NOMO-1 treated with DMSO at 0.1 percent for 48 hours (cell line): ENCODE measurements around the gene C17orf107.
"Not testable (repeated sequence)": the region's sequence is repeated elsewhere in the genome, so short reads cannot be mapped to it uniquely, and the experiment has no call there.

Experiments
- DNase-seq: peaks from one replicate; lab custom pipeline; 2025; ENCODE audit not compliant: unreplicated experiment; lab: John Stamatoyannopoulos, UW

The C17orf107 gene

DNA sequence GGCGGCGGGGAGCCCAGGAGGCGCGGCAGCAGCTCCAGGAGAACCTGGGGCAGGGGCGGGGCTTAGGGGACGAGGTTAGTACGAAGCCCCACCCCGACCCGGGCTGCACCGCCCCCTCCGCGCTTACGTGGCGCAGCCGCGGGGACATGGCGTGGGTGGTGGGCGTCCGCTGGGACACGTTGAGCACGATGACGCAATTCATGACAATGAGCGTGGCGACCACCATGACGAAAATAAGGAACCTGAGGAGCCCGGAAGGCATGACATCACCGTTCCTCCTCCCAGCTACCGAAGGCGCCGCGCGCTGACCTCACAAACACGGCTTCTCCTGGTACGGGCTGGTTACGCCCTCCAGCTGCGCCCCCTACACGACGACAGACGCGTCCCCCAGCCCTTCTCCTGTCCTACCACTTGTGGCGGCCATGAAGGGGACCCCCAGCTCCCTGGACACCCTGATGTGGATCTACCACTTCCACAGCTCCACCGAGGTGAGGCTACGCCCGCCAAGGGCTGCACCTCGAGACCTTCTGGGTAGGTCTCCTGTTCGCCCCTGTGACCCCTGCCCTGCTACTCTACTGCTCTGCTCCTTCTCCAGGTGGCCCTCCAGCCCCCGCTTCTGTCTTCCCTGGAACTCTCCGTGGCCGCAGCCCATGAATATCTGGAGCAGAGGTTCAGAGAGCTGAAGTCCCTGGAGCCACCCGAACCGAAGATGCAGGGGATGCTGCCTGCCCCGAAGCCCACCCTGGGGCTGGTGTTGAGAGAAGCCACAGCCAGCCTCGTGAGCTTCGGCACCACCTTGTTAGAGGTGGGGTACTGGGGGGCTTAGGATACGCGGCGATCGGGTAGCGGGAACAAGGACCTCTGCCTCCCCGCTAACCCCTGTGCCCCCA lies at the start of gene C17orf107:
C17orf107 (plus strand) TSS at position 196 of the 890 bp plus-strand sequence; CDS start at position 423, 227 bp downstream.
- DNase-seq = peak; percentile 80

DNA sequence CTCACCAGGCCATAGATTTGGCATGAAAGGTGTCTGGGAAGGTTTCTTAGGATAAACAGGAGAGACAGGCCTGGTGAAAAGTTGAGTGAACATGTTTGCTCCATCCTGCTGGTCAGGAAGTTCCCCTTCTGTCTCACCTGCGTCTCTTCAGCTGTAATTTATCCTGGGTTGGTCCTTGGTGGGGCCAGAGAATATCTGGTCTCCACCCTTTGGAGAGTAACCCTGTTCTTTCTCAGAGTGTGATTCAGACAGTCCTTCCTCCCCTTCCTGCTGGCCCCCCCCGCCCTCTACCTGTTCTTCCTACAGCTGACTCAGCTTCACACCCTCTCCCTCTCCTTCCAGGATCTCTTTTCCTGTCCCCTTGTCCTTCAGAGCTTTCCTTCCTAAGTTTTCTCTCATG lies 49.1 kb upstream of the C17orf107 start:
- DNase-seq = no peak

DNA sequence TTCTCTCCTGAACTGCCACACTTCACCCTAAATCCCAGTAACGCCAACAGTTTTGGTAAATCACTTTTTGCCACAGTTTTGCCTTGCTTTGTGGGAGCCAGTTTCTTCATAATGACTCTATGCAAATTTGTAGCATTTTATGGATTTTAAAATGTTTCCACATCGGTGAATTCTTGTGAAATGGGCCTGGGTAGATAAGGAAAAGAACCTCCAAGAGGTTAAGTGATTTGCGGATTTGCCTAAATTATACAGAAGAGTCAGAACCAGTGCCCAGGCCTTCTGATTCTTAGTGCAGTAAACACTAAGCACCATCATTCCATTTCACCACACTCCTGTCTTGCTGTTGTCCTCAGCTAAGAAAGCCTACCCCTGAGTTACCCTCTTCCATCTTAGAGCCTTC lies 48.3 kb upstream of the C17orf107 start:
- no peak for DNase-seq

DNA sequence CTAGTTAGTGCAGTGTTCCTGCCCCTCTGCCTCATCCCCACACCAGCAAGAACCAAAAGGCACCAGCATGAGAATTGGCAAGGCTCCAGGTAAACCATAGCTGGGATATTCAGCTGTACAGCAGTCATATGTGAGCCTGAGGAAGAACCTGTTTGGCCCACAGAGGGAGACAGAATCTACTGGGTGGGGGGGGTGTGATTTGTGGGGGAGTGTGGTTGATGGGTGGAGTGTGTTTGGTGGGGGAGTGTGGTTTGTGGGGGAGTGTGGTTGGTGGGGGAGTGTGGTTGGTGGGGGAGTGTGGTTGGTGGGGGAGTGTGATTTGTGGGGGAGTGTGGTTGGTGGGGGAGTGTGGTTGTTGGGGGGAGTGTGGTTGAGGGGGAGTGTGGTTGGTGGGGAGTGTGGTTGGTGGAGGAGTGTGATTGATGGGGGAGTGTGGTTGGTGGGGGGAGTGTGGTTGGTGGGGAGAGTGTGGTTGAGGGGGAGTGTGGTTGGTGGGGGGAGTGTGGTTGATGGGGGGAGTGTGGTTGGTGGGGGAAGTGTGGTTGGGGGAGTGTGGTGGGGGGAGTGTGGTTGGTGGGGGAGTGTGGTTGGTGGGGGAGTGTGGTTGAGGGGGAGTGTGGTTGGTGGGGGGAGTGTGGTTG lies 46.6 kb upstream of the C17orf107 start:
- no peak for DNase-seq

DNA sequence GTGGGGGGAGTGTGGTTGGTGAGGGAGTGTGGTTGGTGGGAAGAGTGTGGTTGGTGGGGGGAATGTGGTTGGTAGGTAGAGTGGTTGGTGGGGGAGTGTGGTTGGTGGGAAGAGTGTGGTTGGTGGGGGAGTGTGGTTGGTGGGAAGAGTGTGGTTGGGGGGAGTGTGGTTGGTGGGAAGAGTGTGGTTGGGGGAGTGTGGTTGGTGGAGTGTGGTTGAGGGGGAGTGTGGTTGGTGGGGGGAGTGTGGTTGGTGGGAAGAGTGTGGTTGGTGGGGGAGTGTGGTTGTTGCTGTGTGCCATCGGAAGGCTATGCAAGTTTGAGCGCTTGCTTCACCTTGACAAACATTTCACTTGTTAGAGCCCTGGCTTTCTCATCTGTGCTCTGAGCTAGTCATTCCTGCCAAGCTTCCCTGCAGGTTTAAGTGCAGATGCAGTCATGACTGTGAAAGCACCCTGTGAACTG lies 46.1 kb upstream of the C17orf107 start:
- DNase-seq = no peak

DNA sequence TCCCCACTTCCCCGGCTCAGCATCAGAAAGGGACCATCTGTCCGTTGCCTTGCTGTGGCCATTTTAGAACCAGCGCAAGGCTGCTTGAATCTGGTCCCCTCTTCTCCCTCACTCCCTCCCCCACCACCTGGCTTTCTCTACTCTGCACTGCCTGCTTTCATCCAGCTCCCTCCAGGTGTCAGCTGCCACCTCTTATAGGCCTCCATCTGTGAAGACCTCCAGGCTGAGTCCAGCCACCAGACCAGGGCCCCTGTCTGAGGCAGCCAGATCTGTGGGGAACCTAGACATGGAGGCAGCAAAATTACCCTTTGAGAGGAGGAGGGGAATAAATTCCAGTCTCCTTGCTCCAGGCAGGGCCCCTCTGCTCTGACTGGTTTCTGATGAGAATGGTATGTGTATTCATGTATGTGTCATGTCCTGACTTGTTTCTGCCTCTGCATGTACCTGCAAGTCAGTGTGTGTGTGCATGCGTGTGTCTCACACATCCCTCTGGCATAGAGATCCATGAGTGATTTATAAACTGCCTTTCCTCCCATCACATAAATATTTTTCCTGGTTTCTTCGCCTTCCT lies 45.1 kb upstream of the C17orf107 start:
- DNase-seq = no peak

DNA sequence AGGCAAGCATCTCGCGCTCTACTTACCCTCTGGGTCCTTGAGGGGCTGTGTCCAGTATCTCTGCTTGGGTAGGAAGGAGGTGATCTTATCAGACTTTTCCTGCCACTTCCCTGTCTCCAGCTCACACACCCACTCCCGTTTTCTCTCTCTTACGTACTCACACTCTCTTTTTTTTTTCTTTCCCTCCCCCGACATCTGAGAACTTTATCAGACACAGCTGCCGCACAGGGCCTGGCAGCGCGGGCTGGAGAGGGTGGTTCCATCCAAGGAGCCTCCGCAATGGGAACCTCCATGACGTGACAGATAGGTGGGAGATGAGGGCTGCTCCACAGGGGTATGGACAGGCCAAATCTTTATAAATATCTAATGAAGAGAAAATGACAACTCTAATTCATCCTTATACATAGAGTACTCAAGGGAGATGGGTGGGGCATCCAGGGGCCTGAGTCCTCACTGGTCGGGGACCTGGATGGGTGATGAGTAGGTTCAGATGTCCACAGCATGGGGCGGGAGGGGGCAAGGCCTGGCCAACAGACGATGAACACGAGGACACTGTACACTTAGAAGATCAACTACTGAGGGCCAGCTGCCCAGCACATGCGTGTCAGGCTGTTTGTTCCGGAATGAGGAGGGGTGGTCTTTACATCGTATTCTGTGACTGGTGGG lies 42.9 kb upstream of the C17orf107 start:
- DNase-seq = no peak

DNA sequence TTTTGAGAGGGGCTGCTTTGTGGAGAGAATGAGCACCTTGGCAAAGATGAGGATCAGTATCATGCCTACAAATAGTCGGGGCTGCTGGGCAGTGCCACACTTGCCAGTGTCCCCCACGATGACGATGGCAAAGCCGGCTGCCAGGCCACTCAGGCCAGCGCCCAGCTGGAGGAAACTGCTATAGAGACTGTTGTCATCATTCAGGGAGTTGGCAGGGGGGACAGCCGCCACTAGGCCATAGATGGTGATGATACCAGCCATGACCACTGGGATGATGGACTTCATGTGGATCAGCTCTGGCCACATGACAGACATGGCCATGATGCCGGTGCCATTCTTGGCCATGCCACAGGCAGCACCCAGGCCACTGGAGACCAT lies 42.4 kb upstream of the C17orf107 start:
- no peak for DNase-seq

DNA sequence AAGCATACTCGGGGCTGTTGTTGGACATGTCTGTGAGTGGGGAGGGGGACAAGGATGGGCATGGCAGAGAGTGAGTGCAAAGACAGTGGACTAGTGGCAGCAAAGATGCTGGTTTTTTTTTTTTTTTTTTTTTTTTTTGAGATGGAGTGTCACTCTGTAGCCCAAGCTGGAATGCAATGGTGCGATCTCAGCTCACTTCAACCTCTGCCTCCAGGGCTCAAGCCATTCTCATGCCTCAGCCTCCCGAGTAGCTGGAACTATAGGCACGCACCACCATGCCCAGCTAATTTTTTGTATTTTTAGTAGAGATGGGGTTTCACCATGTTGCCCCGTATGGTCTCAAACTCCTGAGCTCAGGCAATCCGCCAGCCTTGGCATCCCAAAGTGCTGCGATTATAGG lies 42.0 kb upstream of the C17orf107 start:
- not testable (repeated sequence) for DNase-seq

DNA sequence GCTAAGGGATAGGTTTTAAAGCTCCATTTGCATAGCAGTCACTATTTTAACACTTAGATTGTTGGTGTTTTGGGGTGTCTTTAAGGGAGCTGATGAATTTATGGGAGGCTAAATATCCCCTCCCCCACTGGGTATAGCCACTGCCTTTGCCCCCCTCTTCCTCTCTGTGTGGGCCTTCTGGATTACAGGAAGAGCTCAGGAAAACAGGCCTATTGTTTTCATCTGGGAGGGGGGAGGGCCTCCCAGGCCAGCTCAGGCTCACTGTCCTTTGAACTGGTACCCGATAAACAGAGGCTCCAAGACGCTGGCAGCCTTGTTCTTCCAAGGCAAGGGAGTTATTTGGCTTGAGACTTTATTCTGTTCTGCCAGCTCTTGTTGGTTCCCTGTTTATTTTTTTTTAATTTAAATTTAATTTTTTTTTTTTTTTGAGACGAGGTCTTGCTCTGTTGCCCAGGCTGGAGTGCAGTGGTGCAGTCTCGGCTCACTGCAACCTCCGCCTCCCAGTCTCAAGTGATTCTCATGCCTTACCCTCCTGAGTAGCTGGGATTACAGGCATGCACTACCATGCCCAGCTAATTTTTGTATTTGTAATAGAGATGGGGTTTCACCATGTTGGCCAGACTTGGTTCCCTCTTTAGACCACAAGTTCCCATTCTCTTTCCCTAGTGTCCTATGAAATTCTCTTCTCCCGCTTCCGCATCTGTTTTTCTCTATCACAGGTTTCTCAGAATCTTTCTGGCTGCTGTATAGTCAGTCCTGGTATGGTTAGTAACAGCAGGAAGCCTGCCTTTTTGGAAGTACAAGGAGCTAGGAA lies 41.1 kb upstream of the C17orf107 start:
- DNase-seq = no peak

DNA sequence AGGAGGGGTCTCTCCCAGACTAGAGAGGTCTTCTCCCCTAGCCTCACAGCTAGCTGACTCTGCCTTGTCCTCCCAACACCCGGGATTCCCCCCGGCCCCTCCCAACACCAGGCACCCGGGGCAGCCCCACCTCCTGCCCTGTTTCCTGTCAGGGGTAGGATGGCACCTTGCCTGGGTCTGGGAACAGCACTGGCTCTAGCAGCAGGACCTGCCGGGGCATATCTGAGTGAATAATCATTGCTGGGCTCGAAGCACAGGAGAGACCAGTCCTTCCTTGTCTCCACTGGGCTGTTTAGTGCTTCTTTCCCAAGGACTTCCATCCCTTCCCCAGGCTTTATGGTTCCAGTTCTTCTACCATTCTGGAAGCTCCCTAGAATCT lies 40.5 kb upstream of the C17orf107 start:
- no peak for DNase-seq

DNA sequence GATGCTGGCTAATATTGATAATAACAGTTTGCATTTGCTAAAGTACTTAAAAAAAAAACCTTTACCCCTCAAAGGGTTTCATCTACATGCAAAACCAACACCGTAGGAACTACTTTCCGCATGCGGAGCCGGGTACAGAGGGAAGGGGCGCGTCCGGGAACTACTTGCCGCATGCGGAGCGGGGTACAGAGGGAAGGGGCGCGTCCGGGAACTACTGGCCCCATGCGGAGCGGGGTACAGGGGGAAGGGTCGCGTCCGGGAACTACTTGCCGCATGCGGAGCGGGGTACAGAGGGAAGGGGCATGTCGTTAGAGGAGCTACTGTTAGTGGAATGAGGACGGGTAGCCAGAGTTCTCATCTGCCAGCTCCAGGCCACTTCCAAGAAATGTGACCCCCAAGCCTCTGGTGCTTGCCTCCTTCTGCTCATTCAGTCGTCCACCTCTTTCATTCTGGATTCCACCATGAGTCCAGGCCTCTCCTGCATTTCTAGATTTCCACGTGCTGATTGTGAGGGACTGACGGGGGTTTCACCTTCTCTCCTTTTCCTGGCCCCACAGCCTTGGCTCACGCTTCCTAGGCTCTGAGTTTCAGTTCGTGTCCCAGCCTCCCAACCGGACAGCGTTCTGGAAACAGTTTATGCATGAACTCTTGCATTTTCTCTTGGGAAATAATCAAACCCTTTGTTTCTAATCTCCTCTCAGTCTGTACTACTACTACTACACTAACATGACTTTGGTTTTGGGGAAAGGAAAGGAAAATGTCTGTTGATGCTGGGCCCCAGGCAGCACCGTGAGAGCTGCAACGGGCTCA lies 39.3 kb upstream of the C17orf107 start:
- DNase-seq = no peak

DNA sequence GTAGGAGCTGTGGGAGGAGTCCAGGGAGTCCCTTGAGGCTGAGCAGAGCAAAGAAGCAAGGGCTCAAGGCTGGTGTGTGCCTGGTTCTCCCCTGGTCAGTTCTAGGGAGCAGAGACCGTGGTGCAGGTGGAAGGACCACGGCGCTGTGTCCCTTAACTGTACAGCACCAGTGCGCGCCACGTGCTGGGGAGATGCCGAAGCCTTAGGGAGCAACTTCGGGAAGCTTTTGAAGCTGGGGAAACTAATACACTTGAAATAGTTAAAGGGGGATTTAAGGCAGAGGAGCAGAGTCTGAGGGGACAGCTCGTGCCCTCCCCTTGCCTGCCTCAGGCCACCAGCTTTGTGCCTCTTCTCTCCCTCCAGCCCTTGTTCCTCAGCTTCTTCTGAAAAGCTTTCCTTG lies 38.7 kb upstream of the C17orf107 start:
- DNase-seq = no peak

DNA sequence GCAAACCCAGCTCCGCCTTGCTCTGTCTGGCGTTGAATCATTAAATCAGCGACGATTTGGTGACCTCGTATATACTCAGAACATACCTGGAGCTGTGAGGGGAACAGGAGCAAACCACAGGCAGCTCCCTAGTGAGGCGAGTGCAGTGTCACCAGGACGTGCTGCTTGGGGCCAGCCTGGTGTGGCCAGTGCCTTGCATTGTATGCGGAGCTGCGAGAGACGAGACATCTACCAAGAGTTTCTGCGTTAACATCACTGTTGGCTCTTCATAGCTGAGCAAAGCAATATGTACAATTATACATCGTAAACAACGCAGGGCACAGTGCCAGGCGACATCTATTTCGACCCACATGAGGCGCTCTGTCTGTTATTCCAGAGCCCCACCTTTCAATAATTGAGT lies 38.3 kb upstream of the C17orf107 start:
- DNase-seq = no peak

DNA sequence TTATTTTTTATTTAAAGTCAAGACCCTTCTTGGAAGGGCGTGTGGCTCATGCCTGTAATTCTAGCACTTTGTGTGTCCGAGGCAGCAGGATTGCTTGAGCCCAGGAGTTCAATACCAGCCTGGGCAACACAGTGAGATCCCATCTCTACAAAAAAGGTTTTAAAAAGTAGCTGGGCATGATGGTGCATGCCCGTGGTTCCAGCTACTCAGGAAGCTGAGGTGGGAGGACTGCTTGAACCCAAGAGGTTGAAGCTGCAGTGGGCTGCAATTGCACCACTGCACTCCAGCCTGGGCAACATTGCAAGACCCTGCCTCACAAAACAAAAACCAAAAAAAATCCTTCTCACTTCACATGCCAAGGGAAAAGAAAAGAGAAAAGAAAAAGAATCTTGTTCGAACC lies 36.6 kb upstream of the C17orf107 start:
- no peak for DNase-seq

DNA sequence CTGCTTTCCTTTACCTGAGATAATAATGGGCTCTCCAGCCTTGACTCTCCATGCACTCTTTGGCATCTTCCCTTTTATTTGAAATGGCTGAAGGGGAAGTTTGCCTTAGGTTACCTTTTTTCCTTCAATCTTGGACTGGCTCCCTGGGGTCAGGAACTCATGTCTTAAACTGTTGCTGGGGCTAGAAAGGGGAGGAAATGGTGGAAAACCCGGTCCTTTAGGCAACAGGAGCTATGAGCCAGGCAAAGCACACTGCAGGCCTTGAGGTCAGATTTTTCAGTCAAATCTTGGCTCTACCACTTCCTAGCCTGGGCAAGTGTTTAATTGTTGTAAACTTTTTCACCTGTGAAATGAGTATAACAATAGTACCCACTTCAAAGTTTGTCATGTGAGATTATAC lies 36.0 kb upstream of the C17orf107 start:
- DNase-seq = no peak

DNA sequence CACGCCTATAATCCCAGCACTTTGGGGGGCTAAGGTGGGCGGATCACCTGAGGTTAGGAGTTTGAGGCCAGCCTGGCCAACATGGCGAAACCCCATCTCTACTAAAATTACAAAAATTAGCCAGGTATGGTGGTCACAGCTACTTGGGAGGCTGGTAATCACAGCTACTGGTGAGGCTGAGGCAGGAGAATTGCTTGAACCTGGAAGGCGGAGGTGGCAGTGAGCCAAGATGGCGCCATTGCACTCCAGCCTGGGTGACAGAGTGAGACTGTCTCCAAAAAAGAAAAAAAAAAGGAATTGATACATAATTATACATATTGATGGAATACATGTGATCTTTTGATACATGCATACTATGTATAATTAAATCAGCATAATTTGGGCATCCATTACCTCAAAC lies 31.8 kb upstream of the C17orf107 start:
- not testable (repeated sequence) for DNase-seq

DNA sequence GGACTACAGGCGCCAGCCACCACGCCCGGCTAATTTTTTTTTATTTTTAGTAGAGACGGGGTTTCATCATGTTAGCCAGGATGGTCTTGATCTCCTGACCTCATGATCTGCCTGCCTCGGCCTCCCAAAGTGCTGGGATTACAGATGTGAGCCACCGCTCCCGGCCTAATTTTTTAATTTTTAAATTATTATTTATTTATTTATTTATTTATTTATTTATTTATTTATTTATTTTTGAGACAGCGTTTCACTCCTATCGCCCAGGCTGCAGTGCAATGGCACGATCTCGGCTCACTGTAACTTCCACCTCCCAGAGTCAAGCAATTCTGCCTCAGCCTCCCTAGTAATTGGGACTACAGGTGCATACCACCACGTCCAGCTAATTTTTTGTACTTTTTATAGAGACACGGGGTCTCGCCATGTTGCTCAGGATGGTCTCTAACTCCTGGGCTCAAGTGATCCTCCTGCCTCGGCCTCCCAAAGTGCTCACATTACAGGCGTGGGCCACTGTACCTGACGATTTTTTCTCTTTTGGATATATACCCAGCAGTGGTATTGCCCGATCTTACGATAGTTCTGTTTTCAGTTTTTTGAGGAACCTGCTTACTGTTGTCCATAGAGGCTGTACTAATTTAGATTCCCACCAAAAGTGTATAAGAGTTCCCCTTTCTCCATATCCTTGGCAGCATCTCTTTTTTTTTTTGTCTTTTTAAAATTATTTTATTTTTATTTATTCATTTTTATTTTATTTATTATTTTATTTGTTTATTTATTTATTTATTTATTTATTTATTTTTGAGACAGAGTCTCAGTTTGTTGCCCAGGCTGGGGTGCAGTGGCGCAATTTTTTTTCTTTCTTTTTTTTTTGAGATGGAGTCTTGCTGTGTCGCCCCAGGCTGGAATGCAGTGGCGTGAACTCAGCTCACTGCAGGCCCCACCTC lies 30.0 kb upstream of the C17orf107 start:
- peak; percentile 27 for DNase-seq

DNA sequence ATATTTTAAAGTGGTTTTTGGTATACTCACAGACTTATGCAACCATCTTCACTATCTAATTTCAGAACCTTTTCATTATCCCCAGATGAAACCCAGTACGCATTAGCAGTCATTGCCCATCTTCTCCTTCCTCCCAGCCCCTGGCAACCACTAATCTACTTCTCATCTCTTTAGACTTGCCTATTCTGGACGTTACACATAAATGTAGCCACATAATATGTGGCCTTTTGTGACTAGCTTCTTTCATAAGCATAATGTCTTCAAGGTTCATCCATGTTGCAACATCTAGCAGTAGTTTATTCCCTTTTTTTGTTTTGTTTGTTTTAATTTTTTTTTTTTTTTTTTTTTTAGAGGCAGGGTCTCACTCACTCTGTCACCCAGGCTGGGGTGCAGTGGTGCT lies 28.5 kb upstream of the C17orf107 start:
- DNase-seq = peak; percentile 75
